ENCODE results near the gene TTC19.

TTC19 gene, protein sequence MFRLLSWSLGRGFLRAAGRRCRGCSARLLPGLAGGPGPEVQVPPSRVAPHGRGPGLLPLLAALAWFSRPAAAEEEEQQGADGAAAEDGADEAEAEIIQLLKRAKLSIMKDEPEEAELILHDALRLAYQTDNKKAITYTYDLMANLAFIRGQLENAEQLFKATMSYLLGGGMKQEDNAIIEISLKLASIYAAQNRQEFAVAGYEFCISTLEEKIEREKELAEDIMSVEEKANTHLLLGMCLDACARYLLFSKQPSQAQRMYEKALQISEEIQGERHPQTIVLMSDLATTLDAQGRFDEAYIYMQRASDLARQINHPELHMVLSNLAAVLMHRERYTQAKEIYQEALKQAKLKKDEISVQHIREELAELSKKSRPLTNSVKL

DNA sequence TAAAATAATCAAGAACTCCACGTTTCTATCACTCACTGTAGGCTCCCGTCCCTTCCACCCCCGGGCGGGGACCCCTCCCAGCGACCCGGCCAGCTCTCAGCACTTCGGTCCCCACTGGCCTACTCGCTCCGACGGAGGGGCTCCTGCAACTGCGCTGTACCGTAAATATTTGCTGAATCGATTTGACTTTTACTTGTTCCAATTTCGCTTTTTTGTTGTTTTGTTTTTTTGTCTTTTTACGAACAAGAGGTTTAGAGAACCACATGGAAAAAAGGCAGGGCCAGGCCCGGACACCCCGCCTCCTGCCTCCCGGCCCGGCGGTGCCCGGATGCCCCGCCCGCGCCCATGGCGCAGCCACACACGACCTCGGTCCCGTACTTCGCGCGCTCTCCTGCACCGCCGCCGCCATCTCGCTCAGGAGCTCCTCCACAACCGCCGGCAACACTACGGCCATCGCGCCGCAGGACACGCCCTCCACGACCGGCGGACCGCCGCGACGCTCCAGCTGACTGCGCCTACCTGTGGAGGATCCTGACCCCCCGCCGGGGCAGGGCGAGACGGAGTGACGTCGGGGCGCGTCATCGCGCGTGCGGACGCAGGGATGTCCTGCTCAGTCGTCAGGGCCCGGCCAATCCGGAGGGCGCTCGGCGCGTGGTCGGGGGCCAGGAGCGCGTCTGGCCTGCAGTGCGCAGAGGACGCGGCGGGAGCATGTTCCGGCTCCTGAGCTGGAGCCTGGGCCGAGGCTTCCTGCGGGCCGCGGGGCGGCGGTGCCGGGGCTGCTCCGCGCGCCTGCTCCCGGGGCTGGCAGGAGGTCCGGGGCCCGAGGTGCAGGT, at the start of gene TTC19, which contains the start of gene ZSWIM7:
TSS of gene TTC19 (plus strand) at position 684 of the 833 bp plus-strand sequence. CDS start at position 709, 25 bp downstream.
TSS of gene ZSWIM7 (minus strand) at position 564 of the 833 bp plus-strand sequence. CDS start at position 454, 110 bp downstream.
- DNase-seq = peak; percentile 16

GRCh38 chr17:15951368-15952047, 48.1 kb upstream of the TTC19 start:
- DNase-seq = no peak

- no peak for DNase-seq
Measured at GRCh38 chr17:15952048-15952532, 47.5 kb upstream of the TTC19 start.

DNA sequence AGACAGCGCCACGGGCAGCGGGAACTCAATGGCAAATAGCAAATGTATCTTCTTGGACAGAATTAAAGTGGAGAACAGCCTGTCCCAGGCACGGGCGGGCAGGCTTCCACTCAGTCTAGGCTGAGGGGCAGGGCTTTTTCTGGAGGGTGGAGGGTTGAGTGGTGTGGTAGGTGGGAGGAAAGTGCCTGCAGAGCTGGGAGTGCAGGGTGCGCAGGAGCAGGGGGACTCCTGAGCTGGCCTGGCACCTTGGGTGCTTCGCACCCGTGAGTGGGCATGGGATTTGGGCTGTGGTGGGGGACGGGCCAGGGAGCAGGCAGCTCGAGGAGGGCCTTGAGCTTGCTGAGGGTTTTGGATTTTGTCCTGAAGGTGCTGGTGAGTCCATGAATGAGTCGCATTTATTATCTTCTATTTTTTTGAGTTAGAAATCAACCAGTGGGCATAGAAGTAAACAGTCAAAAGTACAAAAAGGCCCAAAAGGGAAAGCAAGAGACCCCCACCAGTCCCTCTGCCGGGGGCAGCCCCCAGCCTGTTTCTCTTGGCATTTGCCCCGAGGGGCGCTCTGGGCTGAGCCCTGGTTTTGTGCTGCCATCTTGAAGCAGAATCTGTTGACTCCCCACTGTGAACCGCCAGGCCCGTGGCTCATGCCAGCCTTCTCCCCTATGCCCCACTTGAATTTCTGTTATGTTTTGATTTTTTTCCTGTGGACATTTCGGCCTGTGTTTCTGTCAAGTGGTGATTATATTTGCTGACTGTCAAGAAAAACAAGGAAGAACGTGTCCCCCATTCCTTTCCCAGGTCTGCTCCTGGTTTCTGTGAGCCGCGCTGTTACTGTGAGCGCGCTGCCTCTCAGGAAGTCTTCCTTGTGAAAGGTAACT, 46.5 kb upstream of the TTC19 start:
- no peak for DNase-seq

- no peak for DNase-seq
Measured at GRCh38 chr17:15954222-15954621, 45.4 kb upstream of the TTC19 start.

DNA sequence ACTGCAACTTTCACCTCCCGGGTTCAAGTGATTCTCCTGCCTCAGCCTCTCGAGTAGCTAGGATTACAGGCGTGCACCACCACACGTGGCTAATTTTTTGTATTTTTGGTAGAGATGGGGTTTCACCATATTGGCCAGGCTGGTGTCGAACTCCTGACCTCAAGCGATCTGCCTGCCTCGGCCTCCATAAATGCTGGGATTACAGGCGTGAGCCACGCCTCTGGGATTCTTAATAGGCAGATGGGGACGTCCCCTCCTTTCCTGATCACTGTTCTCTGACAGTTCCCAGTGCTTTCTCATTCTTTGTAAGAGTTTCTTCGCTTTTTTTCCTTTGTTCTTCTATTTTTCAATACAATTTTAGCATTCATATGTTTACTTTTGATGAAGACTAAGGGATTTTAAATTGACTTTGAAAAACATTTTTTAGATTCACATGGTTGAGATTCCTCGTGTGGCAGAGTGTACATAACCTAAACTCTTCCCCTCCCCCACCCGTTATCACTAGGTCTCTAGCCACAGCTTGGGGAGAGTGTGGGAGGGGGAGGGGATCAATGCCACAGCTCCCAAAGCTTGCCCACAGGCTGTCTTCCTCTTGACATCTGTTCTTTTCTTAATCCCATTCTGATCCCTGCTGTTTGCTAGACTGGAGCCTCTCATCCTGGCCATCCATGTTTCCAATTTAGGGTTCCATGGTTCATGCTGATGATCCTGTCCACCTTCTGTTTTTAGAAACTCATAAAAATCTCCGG, 43.7 kb upstream of the TTC19 start:
- no peak for DNase-seq

GRCh38 chr17:15957206-15957605, 42.4 kb upstream of the TTC19 start:
- no peak for DNase-seq

DNA sequence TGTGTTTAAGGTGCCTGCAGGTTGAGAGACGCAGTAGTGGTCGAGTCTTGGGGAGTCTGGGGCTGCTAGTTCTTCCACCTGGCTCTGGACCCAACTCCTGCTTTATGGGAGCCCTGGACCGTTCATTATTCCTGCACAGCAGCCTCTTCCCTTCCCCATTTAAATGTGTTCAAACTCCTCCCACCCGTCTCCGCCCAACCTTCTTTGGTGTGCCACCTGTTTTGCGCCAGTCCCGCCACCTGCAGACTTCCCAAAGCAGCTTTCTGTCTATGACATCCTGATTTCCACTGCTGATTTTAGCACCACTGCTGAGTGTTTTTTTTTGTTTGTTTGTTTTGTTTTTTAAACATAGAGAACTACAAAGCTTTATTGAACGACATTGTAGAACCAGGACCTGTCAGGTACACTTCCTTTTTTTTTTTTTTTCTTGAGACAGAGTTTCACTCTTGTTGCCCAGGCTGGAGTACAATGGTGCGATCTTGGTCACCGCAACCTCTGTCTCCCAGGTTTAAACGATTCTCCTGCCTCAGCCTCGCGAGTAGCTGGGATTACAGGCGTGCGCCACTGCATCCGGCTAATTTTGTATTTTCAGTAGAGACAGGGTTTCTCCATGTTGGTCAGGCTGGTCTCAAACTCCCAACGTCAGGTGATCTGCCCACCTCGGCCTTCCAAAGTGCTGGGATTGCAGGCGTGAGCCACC, 41.9 kb upstream of the TTC19 start:
- no peak for DNase-seq

GRCh38 chr17:15958484-15958854, 41.2 kb upstream of the TTC19 start:
- no peak for DNase-seq

GRCh38 chr17:15963670-15964110, 35.9 kb upstream of the TTC19 start:
- DNase-seq = no peak

DNA sequence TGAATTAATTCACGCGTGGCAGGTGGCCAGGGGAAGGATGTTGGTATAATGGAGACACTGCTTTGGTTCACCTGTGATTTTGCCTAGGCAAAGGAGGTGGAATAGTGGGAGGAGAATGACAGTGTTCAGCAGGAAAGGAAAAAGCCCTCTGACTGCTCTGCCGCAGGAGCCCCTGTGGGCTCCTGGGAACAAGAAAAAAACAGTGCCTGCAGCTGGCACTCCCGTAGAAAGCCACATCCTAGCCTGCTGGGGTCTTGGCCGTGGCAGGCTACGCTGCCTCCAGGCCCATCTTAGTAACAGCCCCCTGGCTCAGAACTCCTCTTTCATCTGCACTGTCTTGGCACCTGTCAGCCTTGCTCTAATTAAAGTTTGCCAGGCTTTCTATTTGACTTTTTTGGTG, 34.1 kb upstream of the TTC19 start:
- no peak for DNase-seq

DNA sequence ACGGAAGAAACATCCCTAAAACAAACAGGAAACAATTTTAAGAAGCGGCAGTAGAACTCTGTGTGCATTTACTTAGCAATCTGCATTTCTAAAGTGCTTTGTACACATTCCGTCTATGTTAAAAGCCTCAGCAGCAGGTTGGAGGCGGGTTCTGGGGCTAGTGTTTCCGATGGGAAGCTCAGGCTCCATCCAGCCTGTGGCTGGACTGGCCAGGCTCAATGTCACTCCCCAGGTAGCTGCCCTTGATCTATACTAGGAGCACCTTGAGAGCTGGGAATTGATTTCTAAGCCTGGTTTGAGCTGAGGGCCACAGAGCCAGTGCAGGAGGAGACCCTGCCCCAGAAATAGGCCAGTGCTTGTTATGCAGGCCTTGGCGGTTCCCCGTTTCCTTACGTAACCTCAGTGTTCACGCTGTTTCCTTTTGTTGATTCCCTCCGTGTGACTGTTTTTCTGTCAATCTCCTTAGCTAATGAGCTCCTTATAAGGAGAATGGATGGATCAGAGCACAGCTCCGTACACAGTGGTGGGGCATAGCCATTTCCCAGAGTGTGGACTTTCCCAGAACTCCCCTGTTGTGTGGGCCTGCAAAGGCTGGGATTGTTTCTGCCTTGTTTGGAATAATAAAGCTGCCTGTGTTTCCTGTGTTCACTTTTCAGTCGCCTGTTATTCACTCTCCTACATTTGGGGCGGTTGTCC, 33.3 kb upstream of the TTC19 start:
- DNase-seq = peak; percentile 21

- no peak for DNase-seq
Measured at GRCh38 chr17:15966879-15967248, 32.8 kb upstream of the TTC19 start.

DNA sequence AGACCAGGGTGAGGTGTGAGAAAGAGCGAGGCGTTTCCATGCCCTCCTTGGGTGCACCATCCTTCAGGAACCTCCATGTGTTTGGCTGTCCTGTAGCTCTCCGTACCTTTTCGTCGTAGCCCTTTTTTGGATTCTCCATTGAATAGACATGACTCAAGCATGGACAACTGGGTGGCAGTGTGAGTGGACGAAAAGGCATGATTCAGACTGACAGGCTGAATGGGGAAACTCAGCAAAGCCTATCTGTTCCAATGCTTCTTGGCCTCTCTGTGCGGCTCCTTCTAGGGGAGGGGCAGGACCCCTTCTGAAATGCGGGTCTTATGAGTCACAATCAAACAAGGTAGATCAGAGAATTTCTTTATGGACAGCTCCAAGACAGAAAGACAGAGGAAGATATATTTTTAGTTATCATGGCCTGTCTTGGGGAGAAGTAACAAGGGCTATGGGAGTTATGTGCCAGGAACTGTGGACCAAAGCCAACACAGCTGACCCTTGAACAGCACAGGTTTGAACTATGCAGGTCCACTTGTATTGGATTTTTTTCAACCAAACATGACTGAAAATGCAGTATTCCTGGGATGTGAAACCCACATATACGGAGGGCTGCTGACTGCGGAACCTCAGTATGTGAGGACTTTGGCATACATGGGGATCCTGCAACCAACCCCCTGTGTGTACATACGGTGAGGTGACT, 31.8 kb upstream of the TTC19 start:
- no peak for DNase-seq

DNA sequence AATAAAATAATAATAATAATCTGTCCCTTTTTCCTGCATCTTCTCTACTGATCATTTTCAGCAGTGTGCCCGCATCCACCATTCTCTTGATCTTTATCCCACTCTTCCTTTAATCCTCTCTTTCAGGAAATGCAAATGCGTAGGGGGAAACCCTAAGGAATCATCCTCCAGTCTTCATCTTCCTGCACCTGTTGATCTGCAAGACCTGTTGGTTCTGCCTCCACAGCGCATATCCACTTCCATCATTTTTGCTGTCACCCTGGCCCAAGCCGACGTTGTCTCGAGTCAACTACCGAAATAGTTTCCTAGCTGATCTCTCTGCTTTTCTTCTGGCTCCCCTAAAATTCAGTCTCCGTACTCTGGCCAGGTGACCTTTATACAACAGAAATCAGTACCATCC, 30.2 kb upstream of the TTC19 start:
- DNase-seq = no peak

DNA sequence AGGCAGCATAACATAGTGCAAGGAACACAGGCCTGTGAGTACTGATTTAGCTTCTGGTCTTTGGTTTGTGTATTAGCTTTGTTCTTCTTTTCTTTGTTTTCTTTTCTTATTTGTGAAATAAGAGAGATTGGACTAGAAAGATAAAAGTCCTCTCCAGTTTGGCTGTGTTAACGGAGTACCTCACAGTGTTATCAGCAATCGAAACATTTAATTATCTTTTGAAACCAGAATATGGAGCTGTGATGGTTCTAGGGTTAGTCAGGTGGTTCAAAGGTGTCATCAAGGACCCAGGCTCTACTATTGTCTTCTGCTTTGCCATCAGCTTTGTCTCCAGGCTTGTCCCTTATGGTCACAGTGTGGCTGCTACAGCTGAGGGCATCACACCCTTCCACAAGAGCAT, 29.1 kb upstream of the TTC19 start:
- no peak for DNase-seq

GRCh38 chr17:15971098-15971678, 28.4 kb upstream of the TTC19 start:
- DNase-seq = no peak

GRCh38 chr17:15971882-15972281, 27.7 kb upstream of the TTC19 start:
- no peak for DNase-seq

GRCh38 chr17:15972497-15972951, 27.1 kb upstream of the TTC19 start:
- no peak for DNase-seq

Measured in NCI-H187 treated with DMSO at 0.1 percent for 48 hours (cell line).